GM18502 (cell line): Measurements from ENCODE around the gene ANKRD13D.
A peak's percentile ranks its signal among the peaks of the same experiment; 100 is the strongest.

Experiments
- ATAC-seq: cut with Tn5 transposase; IDR thresholded peaks from one replicate; pipeline ENCODE4 v1.9.1; 2021; ENCODE audit warnings: mild to moderate bottlenecking; ENCODE audit not compliant: unreplicated experiment, poor library complexity

Gene ANKRD13D

GRCh38 chr11:67284811-67285540, 4.1 kb upstream of the ANKRD13D start:
- no peak for ATAC-seq

- ATAC-seq: no peak
These were observed 3.3 kb upstream of the ANKRD13D start for GRCh38 chr11:67285541-67286498.

- no peak for ATAC-seq
These were observed 2.3 kb upstream of the ANKRD13D start for GRCh38 chr11:67286621-67287333.

- no peak for ATAC-seq
These were observed 1.5 kb upstream of the ANKRD13D start for GRCh38 chr11:67287355-67288197.

GRCh38 chr11:67288198-67288451, 978 bp upstream of the ANKRD13D start:
- peak; percentile 9 for ATAC-seq

- peak; percentile 68 for ATAC-seq
These were observed 464 bp upstream of the ANKRD13D start for GRCh38 chr11:67288452-67289225.

- ATAC-seq: no peak
These were observed 762 bp downstream of the ANKRD13D start for GRCh38 chr11:67289651-67290479.

- ATAC-seq: no peak
These were observed 1.7 kb downstream of the ANKRD13D start for GRCh38 chr11:67290801-67291200.

GRCh38 chr11:67291481-67292381, 2.6 kb downstream of the ANKRD13D start:
- no peak for ATAC-seq

- no peak for ATAC-seq
These were observed 3.6 kb downstream of the ANKRD13D start for GRCh38 chr11:67292671-67293070.

- no peak for ATAC-seq
These were observed 4.0 kb downstream of the ANKRD13D start for GRCh38 chr11:67293090-67293489.

- no peak for ATAC-seq
These were observed 6.7 kb downstream of the ANKRD13D start for GRCh38 chr11:67295846-67296245.

GRCh38 chr11:67298786-67299185, 9.7 kb downstream of the ANKRD13D start:
- no peak for ATAC-seq

- ATAC-seq: no peak
These were observed 10.5 kb downstream of the ANKRD13D start for GRCh38 chr11:67299471-67300191.

GRCh38 chr11:67300256-67300755, 11.2 kb downstream of the ANKRD13D start:
- ATAC-seq: no peak

GRCh38 chr11:67300756-67301312, 11.7 kb downstream of the ANKRD13D start:
- no peak for ATAC-seq
